Measurements from ENCODE around the gene PTPRD. TPM values are rescaled to one million over a fixed set of nuclear protein-coding genes. Genes with fewer than 3 reads are reported as not detected.

PTPRD gene
- total and polyA plus RNA-seq, 2 experiments from 2014 or later, result 11.5 to 58.0 TPM

- Histone ChIP-seq H3K79me2 (replicated peaks; ENCODE audit: insufficient read depth) (no peaks in the 10 kb centered on the region), H4K20me1 (replicated peaks; ENCODE audit: insufficient read depth) (no peaks in the 10 kb centered on the region), H3K4me3 (no peak overlapping the region), H3K27me3 (ENCODE audit: insufficient read depth) (no peaks in the 10 kb centered on the region), H3K9me2 (ENCODE audit: insufficient read depth) (no peaks in the 10 kb centered on the region), H3K27ac (ENCODE audit: low read depth) (no peak overlapping the region), H3K36me3 (ENCODE audit: insufficient read depth) (no peaks in the 10 kb centered on the region), H2AFZ (no peak overlapping the region), H3K4me2 (no peak overlapping the region), H3F3A (replicated peaks; ENCODE audit: low read depth) (no peaks in the 10 kb centered on the region), H3K4me1 (ENCODE audit: insufficient read depth) (no peaks in the 10 kb centered on the region)
- Mint-ChIP-seq H3K27me3 (ENCODE audit: insufficient read depth, low read depth, poor library complexity) (no peaks in the 10 kb centered on the region), H3K4me3 (no peak overlapping the region), H3K9me3 (no peaks in the 10 kb centered on the region), H3K4me1 (no peaks in the 10 kb centered on the region), H3K36me3 (ENCODE audit: low read depth) (no peaks in the 10 kb centered on the region), H3K27ac (no peak overlapping the region)
- no peak for DNase-seq (ENCODE audit: low spot score)
- TF ChIP-seq, protein P1, sequence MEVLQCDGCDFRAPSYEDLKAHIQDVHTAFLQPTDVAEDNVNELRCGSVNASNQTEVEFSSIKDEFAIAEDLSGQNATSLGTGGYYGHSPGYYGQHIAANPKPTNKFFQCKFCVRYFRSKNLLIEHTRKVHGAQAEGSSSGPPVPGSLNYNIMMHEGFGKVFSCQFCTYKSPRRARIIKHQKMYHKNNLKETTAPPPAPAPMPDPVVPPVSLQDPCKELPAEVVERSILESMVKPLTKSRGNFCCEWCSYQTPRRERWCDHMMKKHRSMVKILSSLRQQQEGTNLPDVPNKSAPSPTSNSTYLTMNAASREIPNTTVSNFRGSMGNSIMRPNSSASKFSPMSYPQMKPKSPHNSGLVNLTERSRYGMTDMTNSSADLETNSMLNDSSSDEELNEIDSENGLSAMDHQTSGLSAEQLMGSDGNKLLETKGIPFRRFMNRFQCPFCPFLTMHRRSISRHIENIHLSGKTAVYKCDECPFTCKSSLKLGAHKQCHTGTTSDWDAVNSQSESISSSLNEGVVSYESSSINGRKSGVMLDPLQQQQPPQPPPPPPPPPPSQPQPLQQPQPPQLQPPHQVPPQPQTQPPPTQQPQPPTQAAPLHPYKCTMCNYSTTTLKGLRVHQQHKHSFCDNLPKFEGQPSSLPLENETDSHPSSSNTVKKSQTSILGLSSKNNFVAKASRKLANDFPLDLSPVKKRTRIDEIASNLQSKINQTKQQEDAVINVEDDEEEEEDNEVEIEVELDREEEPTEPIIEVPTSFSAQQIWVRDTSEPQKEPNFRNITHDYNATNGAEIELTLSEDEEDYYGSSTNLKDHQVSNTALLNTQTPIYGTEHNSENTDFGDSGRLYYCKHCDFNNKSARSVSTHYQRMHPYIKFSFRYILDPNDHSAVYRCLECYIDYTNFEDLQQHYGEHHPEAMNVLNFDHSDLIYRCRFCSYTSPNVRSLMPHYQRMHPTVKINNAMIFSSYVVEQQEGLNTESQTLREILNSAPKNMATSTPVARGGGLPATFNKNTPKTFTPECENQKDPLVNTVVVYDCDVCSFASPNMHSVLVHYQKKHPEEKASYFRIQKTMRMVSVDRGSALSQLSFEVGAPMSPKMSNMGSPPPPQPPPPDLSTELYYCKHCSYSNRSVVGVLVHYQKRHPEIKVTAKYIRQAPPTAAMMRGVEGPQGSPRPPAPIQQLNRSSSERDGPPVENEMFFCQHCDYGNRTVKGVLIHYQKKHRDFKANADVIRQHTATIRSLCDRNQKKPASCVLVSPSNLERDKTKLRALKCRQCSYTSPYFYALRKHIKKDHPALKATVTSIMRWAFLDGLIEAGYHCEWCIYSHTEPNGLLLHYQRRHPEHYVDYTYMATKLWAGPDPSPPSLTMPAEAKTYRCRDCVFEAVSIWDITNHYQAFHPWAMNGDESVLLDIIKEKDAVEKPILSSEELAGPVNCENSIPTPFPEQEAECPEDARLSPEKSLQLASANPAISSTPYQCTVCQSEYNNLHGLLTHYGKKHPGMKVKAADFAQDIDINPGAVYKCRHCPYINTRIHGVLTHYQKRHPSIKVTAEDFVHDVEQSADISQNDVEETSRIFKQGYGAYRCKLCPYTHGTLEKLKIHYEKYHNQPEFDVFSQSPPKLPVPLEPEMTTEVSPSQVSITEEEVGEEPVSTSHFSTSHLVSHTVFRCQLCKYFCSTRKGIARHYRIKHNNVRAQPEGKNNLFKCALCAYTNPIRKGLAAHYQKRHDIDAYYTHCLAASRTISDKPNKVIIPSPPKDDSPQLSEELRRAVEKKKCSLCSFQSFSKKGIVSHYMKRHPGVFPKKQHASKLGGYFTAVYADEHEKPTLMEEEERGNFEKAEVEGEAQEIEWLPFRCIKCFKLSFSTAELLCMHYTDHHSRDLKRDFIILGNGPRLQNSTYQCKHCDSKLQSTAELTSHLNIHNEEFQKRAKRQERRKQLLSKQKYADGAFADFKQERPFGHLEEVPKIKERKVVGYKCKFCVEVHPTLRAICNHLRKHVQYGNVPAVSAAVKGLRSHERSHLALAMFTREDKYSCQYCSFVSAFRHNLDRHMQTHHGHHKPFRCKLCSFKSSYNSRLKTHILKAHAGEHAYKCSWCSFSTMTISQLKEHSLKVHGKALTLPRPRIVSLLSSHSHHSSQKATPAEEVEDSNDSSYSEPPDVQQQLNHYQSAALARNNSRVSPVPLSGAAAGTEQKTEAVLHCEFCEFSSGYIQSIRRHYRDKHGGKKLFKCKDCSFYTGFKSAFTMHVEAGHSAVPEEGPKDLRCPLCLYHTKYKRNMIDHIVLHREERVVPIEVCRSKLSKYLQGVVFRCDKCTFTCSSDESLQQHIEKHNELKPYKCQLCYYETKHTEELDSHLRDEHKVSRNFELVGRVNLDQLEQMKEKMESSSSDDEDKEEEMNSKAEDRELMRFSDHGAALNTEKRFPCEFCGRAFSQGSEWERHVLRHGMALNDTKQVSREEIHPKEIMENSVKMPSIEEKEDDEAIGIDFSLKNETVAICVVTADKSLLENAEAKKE (CRISPR knock-in tag; IDR thresholded peaks at IDR 0.05), result no peak
- TF ChIP-seq EZH2phosphoT487 (IDR thresholded peaks at IDR 0.05; ENCODE audit: unreplicated experiment) (no peak), REST (IDR thresholded peaks at IDR 0.05; ENCODE audit: unreplicated experiment) (no peak), CREB1 (CRISPR knock-in tag; IDR thresholded peaks at IDR 0.05; ENCODE audit: low read depth) (no peak), CTCF (conservative IDR thresholded peaks at IDR 0.05; ENCODE audit: low read depth in 2 of 2) (no peak), EZH2 (IDR thresholded peaks at IDR 0.05; ENCODE audit: low read depth, unreplicated experiment) (no peak), ZNF114 (CRISPR knock-in tag; IDR thresholded peaks at IDR 0.05) (no peak), ZNF331 (CRISPR knock-in tag; IDR thresholded peaks at IDR 0.05; ENCODE audit: low read depth) (no peak)
- ATAC-seq, result no peak
These were observed 2042.0 kb downstream of the PTPRD start for GRCh38 chr9:8570776-8571175.
